K562 (cell line): ENCODE measurements around the gene RNU5D-1. TPM values are rescaled to one million over a fixed set of nuclear protein-coding genes. Genes with fewer than 3 reads are reported as not detected.
"Not testable (repeated sequence)": the region's sequence is repeated elsewhere in the genome, so short reads cannot be mapped to it uniquely, and the experiment has no call there.

Source experiments
- ATAC-seq: fragments of 200-7000 bp; cut with Tn5 transposase; 3 replicates; pipeline ENCODE4 v1.9.1; 2020; ENCODE audit warnings: moderate library complexity
- BruUV-seq: library from RNA; stranded (reverse); fragments of 400-500 nt; replicated peaks from 2 replicates; lab custom pipeline; 2021; lab: Mats Ljungman, UMichigan
- CTCF ChIA-PET: fragments of 300-600 bp; formaldehyde crosslinking; extraction: SDS; loops from one replicate; lab custom pipeline; 2021; ENCODE audit warnings: low intra/inter-chr PET ratio; lab: Yijun Ruan, JAX
- POLR2A ChIA-PET: fragments of 300-600, 350-650 bp; sonication (Branson Sonifier 250); formaldehyde crosslinking; extraction: SDS; loops from one replicate; lab custom pipeline; 2021; ENCODE audit warnings: antibody characterized with exemption, inconsistent platforms; lab: Yijun Ruan, JAX
- DNase-seq, 4 experiments: peaks; one replicate each; pipeline versions ENCODE4 v3.0.0 to v3.0.0-alpha.2; 2011 to 2018; ENCODE audit warnings: low spot score in 3 of 4, mixed read lengths in 3 of 4; ENCODE audit errors: extremely low read depth in 1 of 4
- FAIRE-seq: peaks from 2 replicates; lab custom pipeline; 2011; peaks lifted over from hg19 to GRCh38; lab: Jason Lieb, UNC
- H2AFZ ChIP-seq: 2 replicates; pipeline ENCODE4 v1.6.0; 2011; ENCODE audit warnings: low read depth, low read length, control low read depth, inconsistent platforms
- H3K27ac ChIP-seq: fragments of 200-600 bp; 3 replicates; pipeline ENCODE4 v1.8.0; 2011; ENCODE audit warnings: low read depth, mild to moderate bottlenecking, control low read depth, inconsistent platforms, low read length, moderate library complexity, mixed read lengths; ENCODE audit errors: extremely low read depth
- H3K27me3 ChIP-seq, 2 experiments: fragments of 300-600 bp in 1 of 2; 2 replicates in 1 of 2; 3 replicates in 1 of 2; pipeline versions ENCODE4 v1.6.0 to v1.8.0; 2011; ENCODE audit warnings: inconsistent platforms in 2 of 2, low read length in 2 of 2, mild to moderate bottlenecking in 1 of 2, mixed read lengths in 1 of 2, moderate library complexity in 1 of 2; ENCODE audit not compliant: control insufficient read depth in 2 of 2, insufficient read depth in 2 of 2
- H3K36me3 ChIP-seq: fragments of 300-600 bp; 3 replicates; pipeline ENCODE4 v1.8.0; 2011; ENCODE audit warnings: mild to moderate bottlenecking, low read length, inconsistent platforms; ENCODE audit not compliant: control insufficient read depth, insufficient read depth
- H3K4me1 ChIP-seq, 2 experiments: fragments of 200-600 bp in 1 of 2; replicated peaks in 1 of 2; 2 replicates in 1 of 2; 3 replicates in 1 of 2; pipeline versions ENCODE4 v1.5.1 to v1.8.0; 2011; ENCODE audit warnings: inconsistent platforms in 2 of 2, low read length in 2 of 2, mild to moderate bottlenecking in 1 of 2, mixed read lengths in 1 of 2, moderate library complexity in 1 of 2; ENCODE audit not compliant: control insufficient read depth in 2 of 2, insufficient read depth in 2 of 2
- H3K4me2 ChIP-seq: 2 replicates; pipeline ENCODE4 v1.6.1; 2011; ENCODE audit warnings: low read length, control low read depth, inconsistent platforms, mixed read lengths; ENCODE audit not compliant: insufficient read depth
- H3K4me3 ChIP-seq: fragments of 200-600 bp; sonication (generic), shearing (Covaris generic); 2 replicates; pipeline ENCODE4 v1.5.1; 2016; ENCODE audit warnings: control low read depth, inconsistent platforms
- H3K79me2 ChIP-seq: fragments of 200-600 bp; 3 replicates; pipeline ENCODE4 v1.8.0; 2011; ENCODE audit warnings: low read length, inconsistent platforms; ENCODE audit not compliant: control insufficient read depth, insufficient read depth
- H3K9ac ChIP-seq, 2 experiments: 2 replicates each; pipeline versions ENCODE4 v1.6.0 to v1.6.1; 2011; ENCODE audit warnings: low read depth in 2 of 2, low read length in 2 of 2, control low read depth in 1 of 2, inconsistent platforms in 1 of 2, mild to moderate bottlenecking in 1 of 2, mixed read lengths in 1 of 2; ENCODE audit not compliant: insufficient read depth in 1 of 2
- H3K9me1 ChIP-seq: one replicate; pipeline ENCODE4 v1.6.0; 2011; ENCODE audit warnings: inconsistent platforms, mild to moderate bottlenecking, low read length, moderate library complexity; ENCODE audit not compliant: control insufficient read depth, insufficient read depth
- H3K9me3 ChIP-seq: replicated peaks from 2 replicates; pipeline ENCODE4 v1.5.1; 2011; ENCODE audit warnings: low read depth, low read length, inconsistent platforms; ENCODE audit not compliant: control insufficient read depth, insufficient read depth
- H4K20me1 ChIP-seq: replicated peaks from 2 replicates; pipeline ENCODE4 v1.6.1; 2011; ENCODE audit warnings: low read length, inconsistent platforms, mixed read lengths; ENCODE audit not compliant: control insufficient read depth, insufficient read depth
- CEBPB ChIP-seq: fragments of 450-650 bp; IDR thresholded peaks from 2 replicates; pipeline ENCODE4 v1.6.1; 2016; ENCODE audit warnings: missing genetic modification characterization, missing compliant biosample characterization
- CXXC5 ChIP-seq: fragments of 250-450 bp; sonication (Bioruptor Pico); IDR thresholded peaks from 2 replicates; pipeline ENCODE4 v1.8.0; 2022; ENCODE audit warnings: inconsistent platforms, mild to moderate bottlenecking, moderate library complexity
- ZKSCAN1 ChIP-seq: fragments of 150-350 bp; IDR thresholded peaks from 2 replicates; pipeline ENCODE4 v1.6.1; 2016; ENCODE audit warnings: low read depth, low read length
- WGBS: fragments of 100-300 bp; shearing (Covaris generic); methylation state at CpG from one replicate; pipeline ENCODE4 v1.1.6; 2016; ENCODE audit warnings: low coverage, mixed read lengths; ENCODE audit not compliant: insufficient coverage; ENCODE audit errors: missing lambda C conversion rate; 5-methylcytosine and 5-hydroxymethylcytosine counted together
- in situ Hi-C: fragments of 300-500 bp; cut with MboI; formaldehyde crosslinking; loops from 4 replicates; pipeline ENCODE4 v1.15.0; 2018; ENCODE audit warnings: inconsistent platforms, mixed read lengths
- intact Hi-C: fragments of 100-400 bp; cut with micrococcal nuclease; formaldehyde crosslinking; loops from 2 replicates; pipeline ENCODE4 v1.14.2; 2022
- polyA plus RNA-seq, 8 experiments: library from polyadenylated mRNA; depleted of rRNA in 4 of 8; stranded (reverse) in 5 of 8; unstranded in 3 of 8; fragments of >200 nt; fragmentation: Nextera tagmentation in 2 of 8; fragmentation: Illumina TruSeq in 1 of 8; extraction: Ambion mirVana in 2 of 8; extraction: Trizol in 1 of 8; gene quantifications; 2 replicates each; pipeline versions ENCODE4 v1.2.1 to v1.2.3, GENCODE V29; 2011 to 2014; ENCODE audit warnings: inconsistent platforms in 1 of 8, missing spikeins in 1 of 8
- total RNA-seq, 7 experiments: library from RNA; depleted of rRNA in 6 of 7; stranded (reverse); fragments of >200 nt in 6 of 7; fragmentation: Illumina TruSeq in 2 of 7; extraction: Trizol in 2 of 7; gene quantifications; 2 replicates each; pipeline versions ENCODE4 v1.2.1 to v1.2.3, GENCODE V29; 2011 to 2021; ENCODE audit warnings: low replicate concordance in 1 of 7
- TF ChIP-seq, protein P1 (sequence below), 2 experiments: fragments of 450-650 bp in 1 of 2; sonication (generic) in 1 of 2; formaldehyde crosslinking in 1 of 2; IDR thresholded peaks in 1 of 2; conservative IDR thresholded peaks in 1 of 2; 2 replicates each; pipeline versions ENCODE4 v1.6.1 to v1.8.1; 2016 to 2023; ENCODE audit warnings: mild to moderate bottlenecking in 2 of 2, moderate library complexity in 2 of 2, inconsistent platforms in 1 of 2, missing genetic modification reagents in 1 of 2

Gene RNU5D-1
- total and polyA plus RNA-seq, 9 of the 15 experiments (the other 6 are each of a cell fraction or from before 2014, with no cell fraction given), result under 0.01 TPM; not detected in 8

DNA sequence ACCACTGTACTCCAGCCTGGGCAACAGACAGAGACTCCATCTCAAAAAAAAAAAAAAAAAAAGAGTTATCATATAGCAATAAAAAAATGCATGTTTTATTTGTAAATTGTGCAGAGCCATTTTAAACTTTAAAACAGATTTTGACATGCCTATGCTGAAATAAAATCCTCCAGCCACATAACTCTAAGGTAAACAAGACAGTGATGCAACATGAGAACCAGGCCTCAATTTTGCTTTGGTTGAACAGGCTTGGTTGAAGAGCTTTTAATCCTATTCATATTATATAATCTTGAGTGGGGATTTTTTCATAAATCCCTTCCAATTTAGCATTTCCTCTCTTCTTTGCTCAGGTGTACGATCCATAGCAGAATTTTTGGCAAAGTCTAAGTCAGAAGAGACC is 30.4 kb downstream of the RNU5D-1 start:
- in situ Hi-C loops (no loop called here), intact Hi-C loops (no loop called here)
- H3K27ac ChIP-seq, result no peak overlapping the region
- no peak for TF ChIP-seq CXXC5 (CRISPR knock-in tag)
- TF ChIP-seq, protein P1, sequence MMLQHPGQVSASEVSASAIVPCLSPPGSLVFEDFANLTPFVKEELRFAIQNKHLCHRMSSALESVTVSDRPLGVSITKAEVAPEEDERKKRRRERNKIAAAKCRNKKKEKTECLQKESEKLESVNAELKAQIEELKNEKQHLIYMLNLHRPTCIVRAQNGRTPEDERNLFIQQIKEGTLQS (IDR thresholded peaks at IDR 0.05), result 0 out of 2 replicates have a peak, but pooled peaks have one; percentile 32
- TF ChIP-seq, protein P1 (CRISPR knock-in tag; conservative IDR thresholded peaks at IDR 0.05), result no peak
- H3K9me3 ChIP-seq, result no peaks in the 10 kb centered on the region
- no peaks in the 10 kb centered on the region for H4K20me1 ChIP-seq
- H3K4me3 ChIP-seq, result no peak overlapping the region
- H3K9me1 ChIP-seq, result no peaks in the 10 kb centered on the region
- H3K36me3 ChIP-seq, result no peaks in the 10 kb centered on the region
- no peaks in the 10 kb centered on the region for H3K4me1 ChIP-seq
- FAIRE-seq (no peak), ATAC-seq (no peak), DNase-seq (no peak)
- 21% methylated on average over 1 of the region's 1 CpG for WGBS
- no peak overlapping the region for H2AFZ ChIP-seq
- no TSS peak for BruUV-seq
- CTCF ChIA-PET, result interaction anchor here (0.8 kb wide), 1 partner anchor 131 kb away, joined by 6 read pairs; no protein-coding TSS in a partner anchor
- peaks cover 25 to 36% of the 10 kb centered on the region in 2 experiments for H3K27me3 ChIP-seq
- H3K4me2 ChIP-seq, result no peak overlapping the region
- H3K79me2 ChIP-seq, result no peaks in the 10 kb centered on the region
- no peak overlapping the region for H3K9ac ChIP-seq
- POLR2A ChIA-PET, result interaction anchor here (0.7 to 1.4 kb wide), 2 partner anchors 21 to 119 kb away, joined by 3 to 5 read pairs; no protein-coding TSS in a partner anchor

- POLR2A ChIA-PET, result interaction anchor here (0.6 to 1.4 kb wide), 4 partner anchors 19 to 52 kb away, joined by 3 to 5 read pairs (median 3); no protein-coding TSS in a partner anchor
- H3K9ac ChIP-seq, H3K27ac ChIP-seq, CTCF ChIA-PET, DNase-seq, intact Hi-C loops, in situ Hi-C loops, H2AFZ ChIP-seq, H3K4me3 ChIP-seq, H3K36me3 ChIP-seq, FAIRE-seq, H4K20me1 ChIP-seq: not testable (repeated sequence)
- TF ChIP-seq ZKSCAN1, result 0 out of 2 replicates have a peak, but pooled peaks have one; percentile 42
- TF ChIP-seq CEBPB (tag), result peak; percentile 33; the same call in 1 of the 2 replicates
- TF ChIP-seq, all 486 proteins: peak for 2; not testable (repeated sequence) for 484
- BruUV-seq, H3K79me2 ChIP-seq, H3K9me3 ChIP-seq, H3K9me1 ChIP-seq, ATAC-seq, H3K4me1 ChIP-seq, H3K4me2 ChIP-seq: not testable (repeated sequence)
- peaks cover 22 to 30% of the 10 kb centered on the region in 2 experiments for H3K27me3 ChIP-seq
- 58% methylated on average over 9 of the region's 9 CpGs for WGBS
Measured at GRCh38 chr1:44699375-44699774, 31.6 kb downstream of the RNU5D-1 start.
